Measurements from ENCODE around the gene TESK2.

The TESK2 gene

GRCh38 chr1:45297666-45298356 lies 193.2 kb downstream of the TESK2 start:
- no peak overlapping the region for H3K4me2 ChIP-seq
- H3K27me3 ChIP-seq (ENCODE audit: insufficient read depth, low read depth): no peaks in the 10 kb centered on the region
- no peak overlapping the region for H3K4me3 ChIP-seq (IDR thresholded peaks at IDR 0.05; ENCODE audit: insufficient read depth, low read depth, low read length)
- H3K9ac ChIP-seq: no peak overlapping the region
- H4K20me1 ChIP-seq (ENCODE audit: insufficient read depth): no peaks in the 10 kb centered on the region
- TF ChIP-seq CTCF (conservative IDR thresholded peaks at IDR 0.05; ENCODE audit: low read depth, low read length): no peak
- peaks cover 14% of the 10 kb centered on the region for H3K4me1 ChIP-seq (ENCODE audit: low read depth, poor library complexity, severe bottlenecking)
- H3K27ac ChIP-seq: no peak overlapping the region
- no peak overlapping the region for H2AFZ ChIP-seq (ENCODE audit: low read depth)
- H3K36me3 ChIP-seq (ENCODE audit: insufficient read depth): no peaks in the 10 kb centered on the region
- no peaks in the 10 kb centered on the region for H3K79me2 ChIP-seq (ENCODE audit: insufficient read depth, low read depth)
